CMK (cell line): Measurements from ENCODE around the gene PCYT2.
A peak's percentile ranks its signal among the peaks of the same experiment; 100 is the strongest.
"Not testable (repeated sequence)": the region's sequence is repeated elsewhere in the genome, so short reads cannot be mapped to it uniquely, and the experiment has no call there.

Experiments
- DNase-seq: peaks from one replicate; pipeline ENCODE4 v3.0.0-alpha.2; 2010; ENCODE audit warnings: low read depth

The PCYT2 gene

GRCh38 chr17:81927152-81927652 is 16.0 kb upstream of the PCYT2 start:
- no peak for DNase-seq

GRCh38 chr17:81926451-81927151 is 15.4 kb upstream of the PCYT2 start:
- peak; percentile 78 for DNase-seq

- DNase-seq = no peak
Observed at GRCh38 chr17:81925860-81926450, 14.8 kb upstream of the PCYT2 start.

GRCh38 chr17:81924557-81925532 is 13.6 kb upstream of the PCYT2 start:
- no peak for DNase-seq

GRCh38 chr17:81923302-81924260 is 12.4 kb upstream of the PCYT2 start:
- peak; percentile 72 for DNase-seq

- no peak for DNase-seq
Observed at GRCh38 chr17:81922566-81923301, 11.5 kb upstream of the PCYT2 start.

- DNase-seq = no peak
Observed at GRCh38 chr17:81921996-81922565, 10.9 kb upstream of the PCYT2 start.

GRCh38 chr17:81921537-81921862 is 10.3 kb upstream of the PCYT2 start:
- DNase-seq = no peak

- no peak for DNase-seq
Observed at GRCh38 chr17:81920612-81921536, 9.7 kb upstream of the PCYT2 start.

- no peak for DNase-seq
Observed at GRCh38 chr17:81918832-81919545, 7.8 kb upstream of the PCYT2 start.

GRCh38 chr17:81918333-81918669 is 7.1 kb upstream of the PCYT2 start:
- DNase-seq = not testable (repeated sequence)

GRCh38 chr17:81917565-81918332 is 6.5 kb upstream of the PCYT2 start, which contains the start of gene SIRT7:
Gene SIRT7, minus strand, starts transcription at chr17:81918176. Its CDS starts 45 bp downstream, at chr17:81918131.
- peak; percentile 68 for DNase-seq

GRCh38 chr17:81916234-81917001 is 5.2 kb upstream of the PCYT2 start:
- no peak for DNase-seq

GRCh38 chr17:81915331-81915730 is 4.1 kb upstream of the PCYT2 start:
- DNase-seq = no peak

- no peak for DNase-seq
Observed at GRCh38 chr17:81914103-81914850, 3.1 kb upstream of the PCYT2 start.

GRCh38 chr17:81913394-81914102 is 2.3 kb upstream of the PCYT2 start:
- DNase-seq = no peak
